Ishikawa (cell line): ENCODE results near the gene CADPS.

Experiments used
- CEBPB ChIP-seq: IDR thresholded peaks from 2 replicates; pipeline ENCODE4 v1.6.1; 2012
- CREB1 ChIP-seq: IDR thresholded peaks from 2 replicates; pipeline ENCODE4 v1.6.1; 2012; ENCODE audit warnings: low read depth
- EP300 ChIP-seq: IDR thresholded peaks from 2 replicates; pipeline ENCODE4 v1.6.1; 2012; ENCODE audit warnings: borderline replicate concordance
- FOXM1 ChIP-seq: IDR thresholded peaks from 2 replicates; pipeline ENCODE4 v1.6.1; 2012; ENCODE audit warnings: low read depth, borderline replicate concordance
- NFIC ChIP-seq: IDR thresholded peaks from 2 replicates; pipeline ENCODE4 v1.6.1; 2012
- RAD21 ChIP-seq: IDR thresholded peaks from 2 replicates; pipeline ENCODE4 v1.6.1; 2012; ENCODE audit warnings: low read depth
- TAF1 ChIP-seq: IDR thresholded peaks from 2 replicates; pipeline ENCODE4 v1.6.1; 2012; ENCODE audit warnings: low read depth, mild to moderate bottlenecking
- YY1 ChIP-seq: IDR thresholded peaks from 2 replicates; pipeline ENCODE4 v1.6.1; 2012; ENCODE audit warnings: low read depth
- TF ChIP-seq, protein P1 (sequence below): IDR thresholded peaks from 2 replicates; pipeline ENCODE4 v1.6.1; 2012
- TF ChIP-seq, protein P2 (sequence below): IDR thresholded peaks from 2 replicates; pipeline ENCODE4 v1.6.1; 2012; ENCODE audit warnings: low read depth, mild to moderate bottlenecking

GRCh38 chr3:62480056-62480455 lies 395.2 kb downstream of the CADPS start:
- TF ChIP-seq, protein P1, sequence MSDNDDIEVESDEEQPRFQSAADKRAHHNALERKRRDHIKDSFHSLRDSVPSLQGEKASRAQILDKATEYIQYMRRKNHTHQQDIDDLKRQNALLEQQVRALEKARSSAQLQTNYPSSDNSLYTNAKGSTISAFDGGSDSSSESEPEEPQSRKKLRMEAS: no peak
- no peak for TF ChIP-seq EP300
- no peak for TF ChIP-seq YY1
- TF ChIP-seq RAD21: no peak
- TF ChIP-seq NFIC: no peak
- TF ChIP-seq, protein P2, sequence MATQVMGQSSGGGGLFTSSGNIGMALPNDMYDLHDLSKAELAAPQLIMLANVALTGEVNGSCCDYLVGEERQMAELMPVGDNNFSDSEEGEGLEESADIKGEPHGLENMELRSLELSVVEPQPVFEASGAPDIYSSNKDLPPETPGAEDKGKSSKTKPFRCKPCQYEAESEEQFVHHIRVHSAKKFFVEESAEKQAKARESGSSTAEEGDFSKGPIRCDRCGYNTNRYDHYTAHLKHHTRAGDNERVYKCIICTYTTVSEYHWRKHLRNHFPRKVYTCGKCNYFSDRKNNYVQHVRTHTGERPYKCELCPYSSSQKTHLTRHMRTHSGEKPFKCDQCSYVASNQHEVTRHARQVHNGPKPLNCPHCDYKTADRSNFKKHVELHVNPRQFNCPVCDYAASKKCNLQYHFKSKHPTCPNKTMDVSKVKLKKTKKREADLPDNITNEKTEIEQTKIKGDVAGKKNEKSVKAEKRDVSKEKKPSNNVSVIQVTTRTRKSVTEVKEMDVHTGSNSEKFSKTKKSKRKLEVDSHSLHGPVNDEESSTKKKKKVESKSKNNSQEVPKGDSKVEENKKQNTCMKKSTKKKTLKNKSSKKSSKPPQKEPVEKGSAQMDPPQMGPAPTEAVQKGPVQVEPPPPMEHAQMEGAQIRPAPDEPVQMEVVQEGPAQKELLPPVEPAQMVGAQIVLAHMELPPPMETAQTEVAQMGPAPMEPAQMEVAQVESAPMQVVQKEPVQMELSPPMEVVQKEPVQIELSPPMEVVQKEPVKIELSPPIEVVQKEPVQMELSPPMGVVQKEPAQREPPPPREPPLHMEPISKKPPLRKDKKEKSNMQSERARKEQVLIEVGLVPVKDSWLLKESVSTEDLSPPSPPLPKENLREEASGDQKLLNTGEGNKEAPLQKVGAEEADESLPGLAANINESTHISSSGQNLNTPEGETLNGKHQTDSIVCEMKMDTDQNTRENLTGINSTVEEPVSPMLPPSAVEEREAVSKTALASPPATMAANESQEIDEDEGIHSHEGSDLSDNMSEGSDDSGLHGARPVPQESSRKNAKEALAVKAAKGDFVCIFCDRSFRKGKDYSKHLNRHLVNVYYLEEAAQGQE: no peak
- TF ChIP-seq CEBPB: no peak
- no peak for TF ChIP-seq TAF1
- no peak for TF ChIP-seq FOXM1
- no peak for TF ChIP-seq CREB1
